CD14-positive monocyte (primary cell): Measurements from ENCODE around the gene TXNDC11. TPM values are rescaled to one million over a fixed set of nuclear protein-coding genes. Genes with fewer than 3 reads are reported as not detected.
A peak's percentile ranks its signal among the peaks of the same experiment; 100 is the strongest.

ENCODE experiments used
- DNase-seq, 3 donors: peaks; one replicate each; pipeline ENCODE4 v3.0.0-alpha.2; 2011 to 2022
- H2AFZ ChIP-seq: 2 replicates; pipeline ENCODE4 v1.6.0; 2012; ENCODE audit warnings: mild to moderate bottlenecking, low read depth, low read length, inconsistent platforms; ENCODE audit not compliant: insufficient read depth, poor library complexity, severe bottlenecking
- H3K27ac ChIP-seq, 2 donors: 1 replicate in 1 of 2; 2 replicates in 1 of 2; pipeline ENCODE4 v1.5.1; 2012 to 2013; ENCODE audit warnings: low read length in 2 of 2, control low read depth in 1 of 2, inconsistent platforms in 1 of 2, low read depth in 1 of 2, mild to moderate bottlenecking in 1 of 2
- H3K27me3 ChIP-seq, 2 donors: one replicate each; pipeline versions ENCODE4 v1.6.0 to v1.6.1; 2011 to 2013; ENCODE audit warnings: low read length in 2 of 2; ENCODE audit not compliant: control insufficient read depth in 2 of 2, insufficient read depth in 2 of 2
- H3K36me3 ChIP-seq, 2 donors: replicated peaks in 1 of 2; 1 replicate in 1 of 2; 2 replicates in 1 of 2; pipeline versions ENCODE4 v1.5.1 to v1.6.1; 2012 to 2013; ENCODE audit warnings: low read length in 2 of 2, control low read depth in 1 of 2, inconsistent platforms in 1 of 2, mild to moderate bottlenecking in 1 of 2; ENCODE audit not compliant: insufficient read depth in 2 of 2, control insufficient read depth in 1 of 2
- H3K4me1 ChIP-seq, 2 donors: 1 replicate in 1 of 2; 2 replicates in 1 of 2; pipeline versions ENCODE4 v1.5.1 to v1.6.1; 2012 to 2013; ENCODE audit warnings: low read length in 2 of 2, control low read depth in 1 of 2, inconsistent platforms in 1 of 2, mild to moderate bottlenecking in 1 of 2, moderate library complexity in 1 of 2; ENCODE audit not compliant: insufficient read depth in 2 of 2, control insufficient read depth in 1 of 2
- H3K4me2 ChIP-seq: replicated peaks from 2 replicates; pipeline ENCODE3; 2012; ENCODE audit warnings: low read length, moderate library complexity, mild to moderate bottlenecking; ENCODE audit not compliant: poor library complexity, severe bottlenecking; ENCODE audit errors: extremely low read depth
- H3K4me3 ChIP-seq, 3 experiments: fragments of 200-600 bp in 1 of 3; sonication (generic) in 1 of 3; replicated peaks in 1 of 3; 1 replicate in 2 of 3; 2 replicates in 1 of 3; pipeline ENCODE4 v1.5.1; 2011 to 2013; ENCODE audit warnings: low read length in 3 of 3, mild to moderate bottlenecking in 3 of 3, control low read depth in 2 of 3, low read depth in 2 of 3, inconsistent platforms in 1 of 3, moderate library complexity in 1 of 3
- H3K79me2 ChIP-seq: 2 replicates; pipeline ENCODE4 v1.6.0; 2012; ENCODE audit warnings: mild to moderate bottlenecking, control low read depth, inconsistent platforms, low read length, moderate library complexity; ENCODE audit not compliant: insufficient read depth
- H3K9ac ChIP-seq: 2 replicates; pipeline ENCODE4 v1.6.0; 2017; ENCODE audit warnings: low read length, mild to moderate bottlenecking; ENCODE audit not compliant: insufficient read depth, poor library complexity, severe bottlenecking
- H3K9me3 ChIP-seq, 2 donors: replicated peaks in 1 of 2; 1 replicate in 1 of 2; 2 replicates in 1 of 2; pipeline versions ENCODE4 v1.5.1 to v1.6.1; 2012 to 2013; ENCODE audit warnings: low read length in 2 of 2, control low read depth in 1 of 2; ENCODE audit not compliant: control insufficient read depth in 1 of 2, insufficient read depth in 1 of 2
- H4K20me1 ChIP-seq: 2 replicates; pipeline ENCODE4 v1.6.0; 2012; ENCODE audit warnings: mild to moderate bottlenecking, low read length, control low read depth, moderate library complexity; ENCODE audit not compliant: insufficient read depth
- H3K27ac Mint-ChIP-seq, 7 donors: one replicate each; pipeline ENCODE4 v1.8.0; 2020; ENCODE audit warnings: mild to moderate bottlenecking in 7 of 7, mixed read lengths in 7 of 7, moderate library complexity in 6 of 7, inconsistent platforms in 2 of 7
- H3K27me3 Mint-ChIP-seq, 3 donors: one replicate each; pipeline ENCODE4 v1.8.0; 2021 to 2022; ENCODE audit warnings: low read depth in 3 of 3, mild to moderate bottlenecking in 3 of 3, mixed read lengths in 3 of 3, moderate library complexity in 3 of 3, inconsistent platforms in 1 of 3
- H3K36me3 Mint-ChIP-seq, 2 donors: one replicate each; pipeline ENCODE4 v1.8.0; 2020; ENCODE audit warnings: mixed read lengths in 2 of 2, inconsistent platforms in 1 of 2, mild to moderate bottlenecking in 1 of 2
- H3K4me1 Mint-ChIP-seq: one replicate; pipeline ENCODE4 v1.8.0; 2020; ENCODE audit warnings: mild to moderate bottlenecking, mixed read lengths
- H3K4me3 Mint-ChIP-seq, 2 donors: one replicate each; pipeline ENCODE4 v1.8.0; 2020; ENCODE audit warnings: mild to moderate bottlenecking in 2 of 2, mixed read lengths in 2 of 2, moderate library complexity in 1 of 2
- H3K9me3 Mint-ChIP-seq, 7 donors: one replicate each; pipeline ENCODE4 v1.8.0; 2020 to 2022; ENCODE audit warnings: mixed read lengths in 7 of 7, mild to moderate bottlenecking in 6 of 7, moderate library complexity in 6 of 7, inconsistent platforms in 2 of 7
- CTCF ChIP-seq: fragments of 200-600 bp; IDR thresholded peaks from one replicate; pipeline ENCODE4 v1.8.0; 2022; ENCODE audit warnings: antibody characterized with exemption, mild to moderate bottlenecking
- WGBS: methylation state at CpG from one replicate; pipeline ENCODE4 v1.1.5; 2013; ENCODE audit warnings: missing lambda C conversion rate; ENCODE audit not compliant: insufficient coverage; 5-methylcytosine and 5-hydroxymethylcytosine counted together
- intact Hi-C, 2 donors: fragments of 100-400 bp; cut with micrococcal nuclease; formaldehyde crosslinking; loops; one replicate each; pipeline versions ENCODE4 v1.15.0 to v1.15.1; 2023
- polyA plus RNA-seq, 3 donors: library from polyadenylated mRNA; depleted of rRNA in 1 of 3; unstranded in 2 of 3; stranded (reverse) in 1 of 3; fragments of 300-500 nt in 2 of 3; fragments of >200 nt in 1 of 3; fragmentation: Illumina TruSeq in 2 of 3; gene quantifications; 1 replicate in 2 of 3; 2 replicates in 1 of 3; pipeline ENCODE4 v1.2.3, GENCODE V29; 2012 to 2021

The TXNDC11 gene
- polyA plus RNA-seq, 3 donors, result 32.9 to 60.0 (median 40.6) TPM

- H3K4me1 ChIP-seq, result peaks cover 19% of the 10 kb centered on the region in 2 donors
- no peak for DNase-seq
- H3K4me2 ChIP-seq, result no peak overlapping the region
- peaks cover 23% of the 10 kb centered on the region for H3K4me1 Mint-ChIP-seq
- no peak overlapping the region for H3K4me3 ChIP-seq
- intact Hi-C loops, result loop anchor here in 1 of 2 donors (5.0 kb wide), 1 partner anchor 37 kb away; the partner anchor contains the start of gene TXNDC11
- H3K4me3 Mint-ChIP-seq, result no peak overlapping the region
- H3K36me3 ChIP-seq, result peaks cover 61 to 78% of the 10 kb centered on the region in 2 donors
- peaks cover 72% of the 10 kb centered on the region for H3K79me2 ChIP-seq
- no peak for TF ChIP-seq CTCF
- H3K27ac ChIP-seq, result no peak overlapping the region
- H3K27me3 ChIP-seq, result no peaks in the 10 kb centered on the region
- no peaks in the 10 kb centered on the region for H3K9me3 ChIP-seq
- H3K9me3 Mint-ChIP-seq, result no peaks in the 10 kb centered on the region
- H3K27ac Mint-ChIP-seq, result no peak overlapping the region
- H3K36me3 Mint-ChIP-seq, result peaks cover 45 to 70% of the 10 kb centered on the region in 2 donors
- WGBS, result no CpG with 5 or more reads among the region's 7 CpGs
- H3K27me3 Mint-ChIP-seq, result no peaks in the 10 kb centered on the region
- H2AFZ ChIP-seq, result no peak overlapping the region
- H3K9ac ChIP-seq, result no peak overlapping the region
- H4K20me1 ChIP-seq, result peaks cover 75% of the 10 kb centered on the region
Observed at GRCh38 chr16:11779074-11779473, 36.4 kb upstream of the TXNDC11 start.

DNA sequence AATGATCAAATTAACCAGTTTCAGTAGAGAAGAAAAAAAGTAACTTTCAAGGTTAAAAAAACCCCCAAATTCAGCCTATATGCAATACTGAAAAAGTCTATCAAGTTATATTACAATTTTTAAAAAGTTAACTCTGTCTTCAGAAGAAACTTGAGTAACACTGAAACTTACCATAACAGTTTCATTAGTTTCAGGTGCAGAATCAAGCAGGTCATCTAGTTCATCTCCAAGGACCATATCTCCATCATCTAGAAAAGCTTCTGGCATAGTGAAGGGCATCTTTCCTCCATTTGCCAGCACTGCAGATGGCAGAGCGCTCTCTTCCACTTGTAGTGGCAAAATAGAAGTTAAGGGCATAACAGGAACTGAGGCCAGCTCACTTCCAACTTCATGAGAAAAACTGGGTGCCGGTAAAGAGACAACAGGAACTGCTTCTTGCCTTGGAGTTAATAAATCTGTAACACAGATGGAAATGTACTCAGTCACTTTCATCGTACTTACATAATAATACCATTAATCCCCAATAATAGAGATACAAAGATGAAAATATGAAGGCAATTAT, 31.5 kb upstream of the TXNDC11 start:
- Histone ChIP-seq H3K4me1 (peaks cover 6 to 10% of the 10 kb centered on the region in 2 donors), H2AFZ (no peak overlapping the region), H3K27me3 (no peaks in the 10 kb centered on the region), H3K27ac (peak overlapping the region in 1 of 2 donors; percentile 67), H3K9me3 (no peaks in the 10 kb centered on the region), H3K79me2 (peaks cover 42% of the 10 kb centered on the region), H3K36me3 (peaks cover 80 to 92% of the 10 kb centered on the region in 2 donors), H3K9ac (no peak overlapping the region), H4K20me1 (peaks cover 45% of the 10 kb centered on the region), H3K4me2 (no peak overlapping the region), H3K4me3 (no peak overlapping the region)
- no peak for TF ChIP-seq CTCF
- Mint-ChIP-seq H3K27me3 (no peaks in the 10 kb centered on the region), H3K9me3 (no peaks in the 10 kb centered on the region), H3K36me3 (peaks cover 56 to 87% of the 10 kb centered on the region in 2 donors), H3K4me3 (no peak overlapping the region), H3K27ac (peak overlapping the region in 3 of 7 donors; percentile 33 to 42 (median 35)), H3K4me1 (peaks cover 3% of the 10 kb centered on the region)
- DNase-seq, result no peak
- no CpG with 5 or more reads among the region's 3 CpGs for WGBS
- intact Hi-C loops, result no loop called here
